Left ventricle myocardium inferior (tissue), 1 donor: ENCODE results near the gene NUCB1. TPM values are rescaled to one million over a fixed set of nuclear protein-coding genes. Genes with fewer than 3 reads are reported as not detected.

Source experiments
- DNase-seq: peaks from one replicate; pipeline ENCODE4 v3.0.0-alpha.2; 2020
- H3K27ac ChIP-seq: fragments of 200-600 bp; replicated peaks from 2 replicates; pipeline ENCODE4 v1.8.0; 2021
- H3K27me3 ChIP-seq: fragments of 200-600 bp; 2 replicates; pipeline ENCODE4 v1.8.0; 2021; ENCODE audit warnings: low read depth
- H3K36me3 ChIP-seq: fragments of 200-600 bp; 2 replicates; pipeline ENCODE4 v1.8.0; 2021
- H3K4me1 ChIP-seq: fragments of 200-600 bp; 2 replicates; pipeline ENCODE4 v1.8.0; 2021
- H3K4me3 ChIP-seq: fragments of 200-600 bp; 2 replicates; pipeline ENCODE4 v1.8.0; 2021; ENCODE audit warnings: mild to moderate bottlenecking, moderate library complexity
- H3K9me3 ChIP-seq: fragments of 200-600 bp; replicated peaks from 2 replicates; pipeline ENCODE4 v1.8.0; 2021
- CTCF ChIP-seq: fragments of 200-600 bp; IDR thresholded peaks from 2 replicates; pipeline ENCODE4 v1.8.0; 2021; ENCODE audit warnings: antibody characterized with exemption, mild to moderate bottlenecking, borderline replicate concordance
- intact Hi-C: fragments of 100-400 bp; cut with micrococcal nuclease; formaldehyde crosslinking; loops from one replicate; pipeline ENCODE4 v1.11.0; 2022
- long read RNA-seq: library from polyadenylated mRNA; unstranded; transcript quantifications from one replicate; pipeline ENCODE4 v2.0.0, GENCODE V29; 2021
- total RNA-seq: library from RNA; stranded (reverse); fragmentation: NEBNext Ultra II Directional; extraction: Animal tissue kit (Norgen Biotek cat#: 25700); gene quantifications from one replicate; pipeline ENCODE4 v1.2.1, GENCODE V29; 2021
- donor health status: DM: no; HTN: yes; CAD: no; lungs with severe emphysema.

NUCB1 gene
- 221 TPM for total RNA-seq
- long read RNA-seq, transcript NUCB1-201 (13 exons, 2,668 nt): major isoform, 551 of 725 reads
- long read RNA-seq, partial matches to known transcripts: 142 of 725 reads
- long read RNA-seq, other reads (novel, unspliced or antisense): 32 of 725 reads

DNA sequence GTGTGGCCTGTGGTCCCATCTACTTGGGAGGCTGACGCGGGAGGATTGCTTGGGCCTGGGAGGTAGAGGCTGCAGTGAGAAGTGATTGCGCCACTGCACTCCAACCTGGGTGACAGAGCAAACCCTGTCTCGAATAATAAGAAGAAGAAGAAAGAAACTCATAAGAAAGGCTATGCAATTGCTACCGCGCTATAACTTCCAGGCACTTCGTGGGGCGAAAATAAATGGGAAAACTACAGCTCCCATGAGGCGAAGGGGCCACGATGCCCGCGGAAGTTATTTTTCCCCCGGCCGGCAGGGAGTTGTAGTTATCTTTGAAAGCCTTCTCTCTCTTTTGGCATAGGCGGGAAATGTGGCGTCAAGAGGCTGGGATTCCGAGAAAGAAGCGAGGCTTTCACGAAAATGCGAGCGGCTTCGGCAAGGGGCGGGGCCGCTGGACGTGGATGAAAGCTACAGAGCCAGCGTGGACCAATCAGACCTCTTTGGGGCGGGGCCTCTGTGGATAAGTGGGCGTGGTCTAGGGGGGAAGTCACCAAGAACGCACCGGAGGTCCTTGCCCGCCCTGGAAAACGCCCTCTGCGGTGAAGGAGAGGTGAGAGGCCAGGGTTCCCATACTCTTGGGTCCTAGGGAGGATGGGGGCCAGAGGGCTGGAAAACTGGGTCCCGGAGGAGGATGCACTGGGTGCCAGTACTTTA is at the start of gene NUCB1:
NUCB1 (plus strand) TSS at position 532 of the 696 bp plus-strand sequence. CDS start 485 bp downstream, outside the sequence.
- H3K4me1 ChIP-seq: peaks cover 54% of the 10 kb centered on the region
- peak; percentile 99 for DNase-seq
- peak within 1 kb of the TSS; percentile 92 for H3K4me3 ChIP-seq
- no peaks in the 10 kb centered on the region for H3K27me3 ChIP-seq
- intact Hi-C loops: loop anchor here (10.0 kb wide), 1 partner anchor 55 kb away; the partner anchor contains the start of gene BAX
- peak; percentile 55 for TF ChIP-seq CTCF
- peak within 1 kb of the TSS; percentile 95 for H3K27ac ChIP-seq
- H3K9me3 ChIP-seq: no peaks in the 10 kb centered on the region
- H3K36me3 ChIP-seq: peaks cover 24% of the 10 kb centered on the region

GRCh38 chr19:48852292-48852691 is 47.8 kb upstream of the NUCB1 start:
- no peak overlapping the region for H3K4me3 ChIP-seq
- no peak for TF ChIP-seq CTCF
- intact Hi-C loops: no loop called here
- no peak for DNase-seq
- H3K36me3 ChIP-seq: peaks cover 6% of the 10 kb centered on the region
- no peaks in the 10 kb centered on the region for H3K27me3 ChIP-seq
- no peaks in the 10 kb centered on the region for H3K9me3 ChIP-seq
- no peak overlapping the region for H3K27ac ChIP-seq
- H3K4me1 ChIP-seq: no peaks in the 10 kb centered on the region

- intact Hi-C loops: no loop called here
- H3K27me3 ChIP-seq: no peaks in the 10 kb centered on the region
- no peak for TF ChIP-seq CTCF
- H3K27ac ChIP-seq: no peak overlapping the region
- no peaks in the 10 kb centered on the region for H3K9me3 ChIP-seq
- no peaks in the 10 kb centered on the region for H3K36me3 ChIP-seq
- no peak for DNase-seq
- H3K4me3 ChIP-seq: no peak overlapping the region
- peaks cover 5% of the 10 kb centered on the region for H3K4me1 ChIP-seq
Observed at GRCh38 chr19:48853483-48853882, 46.6 kb upstream of the NUCB1 start.

DNA sequence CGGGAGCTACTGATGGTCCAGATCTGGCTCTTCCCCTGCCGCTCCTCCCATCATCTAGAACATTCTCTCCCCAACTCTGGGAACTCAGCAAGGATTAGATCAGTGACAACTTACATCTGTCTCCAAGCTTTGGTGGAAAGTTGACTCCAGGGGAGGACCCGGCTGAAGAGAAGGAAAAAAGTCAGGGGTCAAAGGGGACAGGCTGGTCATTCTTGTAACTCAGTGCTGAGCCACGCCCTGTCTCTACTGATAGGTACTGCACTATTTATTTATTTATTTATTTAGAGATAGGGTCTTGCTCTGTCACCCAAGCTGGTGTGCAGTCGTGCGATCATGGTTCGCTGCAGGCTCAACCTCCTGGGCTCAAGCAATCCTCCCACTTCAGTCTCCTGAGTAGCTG is 46.0 kb upstream of the NUCB1 start:
- intact Hi-C loops: no loop called here
- H3K36me3 ChIP-seq: no peaks in the 10 kb centered on the region
- no peaks in the 10 kb centered on the region for H3K27me3 ChIP-seq
- no peak overlapping the region for H3K27ac ChIP-seq
- no peak for TF ChIP-seq CTCF
- no peak overlapping the region for H3K4me3 ChIP-seq
- DNase-seq: no peak
- H3K4me1 ChIP-seq: peaks cover 5% of the 10 kb centered on the region
- H3K9me3 ChIP-seq: no peaks in the 10 kb centered on the region

DNA sequence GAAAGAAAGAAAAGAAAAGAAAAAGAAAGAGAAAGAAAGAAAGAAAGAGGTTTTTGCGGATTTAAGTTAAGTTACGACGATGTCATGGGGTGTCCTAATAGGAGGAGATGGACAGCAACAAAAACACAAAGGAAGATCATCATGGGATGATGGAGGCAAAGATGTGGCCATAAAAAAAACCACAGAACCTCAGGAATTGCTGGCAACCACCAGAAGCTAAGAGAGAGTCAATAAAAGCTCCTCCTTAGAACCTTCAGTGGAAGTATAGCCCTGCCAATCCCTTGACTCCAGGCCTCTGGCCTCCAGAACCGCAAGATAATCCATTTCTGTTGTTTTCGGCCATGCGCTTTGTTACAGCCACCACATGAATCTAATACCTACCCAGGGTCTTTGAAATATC is 43.2 kb upstream of the NUCB1 start:
- Histone ChIP-seq H3K36me3 (no peaks in the 10 kb centered on the region), H3K27ac (no peak overlapping the region), H3K4me3 (no peak overlapping the region), H3K9me3 (no peaks in the 10 kb centered on the region), H3K27me3 (no peaks in the 10 kb centered on the region), H3K4me1 (peaks cover 5% of the 10 kb centered on the region)
- intact Hi-C loops: no loop called here
- TF ChIP-seq CTCF: no peak
- DNase-seq: no peak
